Vagina (tissue), 2 donors: ENCODE results near the gene CDCA8. TPM values are rescaled to one million over a fixed set of nuclear protein-coding genes. Genes with fewer than 3 reads are reported as not detected.

Experiments
- DNase-seq, 2 donors: peaks; one replicate each; pipeline ENCODE4 v3.0.0-alpha.2; 2017; ENCODE audit errors: extremely low spot score in 2 of 2
- H3K27ac ChIP-seq: fragments of 200-600 bp; sonication (generic); one replicate; pipeline ENCODE4 v1.5.1; 2019
- H3K27me3 ChIP-seq: fragments of 200-600 bp; sonication (generic); one replicate; pipeline ENCODE4 v1.5.1; 2019
- H3K36me3 ChIP-seq, 2 donors: fragments of 200-600 bp; sonication (generic); one replicate each; pipeline ENCODE4 v1.5.1; 2017 to 2019
- H3K4me1 ChIP-seq: fragments of 200-600 bp; sonication (generic); one replicate; pipeline ENCODE4 v1.5.1; 2019
- H3K4me3 ChIP-seq, 2 donors: fragments of 200-600 bp; sonication (generic); 1 replicate in 1 of 2; 2 replicates in 1 of 2; pipeline ENCODE4 v1.5.1; 2016 to 2019
- H3K9me3 ChIP-seq: fragments of 200-600 bp; sonication (generic); one replicate; pipeline ENCODE4 v1.5.1; 2019
- POLR2A ChIP-seq, 2 donors: fragments of 450-650 bp; IDR thresholded peaks; one replicate each; pipeline ENCODE4 v1.6.1; 2017; ENCODE audit warnings: antibody characterized with exemption in 2 of 2, mild to moderate bottlenecking in 2 of 2, moderate library complexity in 2 of 2
- POLR2AphosphoS5 ChIP-seq, 2 donors: sonication (generic); formaldehyde crosslinking; IDR thresholded peaks; one replicate each; pipeline ENCODE4 v1.9.0; 2017; ENCODE audit warnings: antibody characterized with exemption in 2 of 2, mild to moderate bottlenecking in 2 of 2, low read depth in 1 of 2; ENCODE audit not compliant: insufficient read depth in 1 of 2
- intact Hi-C: fragments of 100-400 bp; cut with DNase I; formaldehyde crosslinking; loops from one replicate; pipeline ENCODE4 v1.15.1; 2023
- total RNA-seq: library from RNA; depleted of rRNA; stranded (reverse); fragments of >200 nt; gene quantifications from one replicate; pipeline ENCODE4 v1.2.3, GENCODE V29; 2016
- TF ChIP-seq, protein P1 (sequence below), 3 experiments: fragments of 450-650 bp in 2 of 3; fragments of 200-600 bp in 1 of 3; sonication (generic) in 1 of 3; IDR thresholded peaks; one replicate each; pipeline ENCODE4 v1.5.1; 2017 to 2019; ENCODE audit warnings: antibody characterized with exemption in 3 of 3, mild to moderate bottlenecking in 2 of 3, moderate library complexity in 2 of 3

The CDCA8 gene
- total RNA-seq, 1 donor from 2014 or later: 2.2 TPM

DNA sequence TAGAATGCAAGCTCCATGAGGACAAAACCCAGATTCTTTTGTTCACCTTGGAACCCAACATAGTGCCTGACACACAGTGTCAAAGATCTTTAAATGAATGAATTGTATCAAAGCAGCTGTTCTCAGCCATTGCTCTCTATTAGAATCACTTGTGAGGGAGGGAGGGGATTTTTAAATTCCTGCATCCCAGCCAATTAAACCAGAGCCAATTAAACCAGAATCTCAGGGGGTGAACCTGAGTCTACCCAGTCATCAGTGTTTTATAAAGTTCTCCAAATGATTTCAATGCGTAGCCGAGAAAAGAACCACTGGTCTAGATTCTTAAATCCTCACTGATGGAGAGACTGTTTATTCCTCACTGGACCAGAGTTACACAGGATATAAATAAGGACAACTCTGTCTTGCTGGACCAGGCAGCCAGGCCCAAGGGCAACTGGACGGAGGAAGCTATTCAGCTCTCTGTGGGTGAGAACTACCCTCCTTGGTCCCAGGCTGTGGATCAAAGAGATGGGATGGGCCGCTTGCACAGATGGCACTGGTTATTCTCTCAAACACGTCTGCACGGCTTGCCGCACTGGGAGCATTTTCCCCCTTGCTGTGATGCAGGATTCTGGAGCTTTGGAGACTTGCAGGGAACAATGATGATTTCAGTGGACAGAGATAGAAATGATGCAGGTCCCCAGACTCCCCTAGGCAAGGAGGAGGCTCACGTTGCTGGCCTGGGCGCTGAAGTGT lies 20.0 kb upstream of the CDCA8 start:
- Histone ChIP-seq H3K4me3 (no peak overlapping the region), H3K27me3 (no peaks in the 10 kb centered on the region), H3K9me3 (no peaks in the 10 kb centered on the region), H3K4me1 (peaks cover 16% of the 10 kb centered on the region), H3K36me3 (no peaks in the 10 kb centered on the region), H3K27ac (no peak overlapping the region)
- intact Hi-C loops: no loop called here
- DNase-seq: no peak
- no peak for TF ChIP-seq POLR2A (IDR thresholded peaks at IDR 0.05)
- TF ChIP-seq POLR2AphosphoS5 (IDR thresholded peaks at IDR 0.05; ENCODE audit: insufficient read depth in 1 of 2, low read depth in 1 of 2): no peak
- TF ChIP-seq, protein P1, sequence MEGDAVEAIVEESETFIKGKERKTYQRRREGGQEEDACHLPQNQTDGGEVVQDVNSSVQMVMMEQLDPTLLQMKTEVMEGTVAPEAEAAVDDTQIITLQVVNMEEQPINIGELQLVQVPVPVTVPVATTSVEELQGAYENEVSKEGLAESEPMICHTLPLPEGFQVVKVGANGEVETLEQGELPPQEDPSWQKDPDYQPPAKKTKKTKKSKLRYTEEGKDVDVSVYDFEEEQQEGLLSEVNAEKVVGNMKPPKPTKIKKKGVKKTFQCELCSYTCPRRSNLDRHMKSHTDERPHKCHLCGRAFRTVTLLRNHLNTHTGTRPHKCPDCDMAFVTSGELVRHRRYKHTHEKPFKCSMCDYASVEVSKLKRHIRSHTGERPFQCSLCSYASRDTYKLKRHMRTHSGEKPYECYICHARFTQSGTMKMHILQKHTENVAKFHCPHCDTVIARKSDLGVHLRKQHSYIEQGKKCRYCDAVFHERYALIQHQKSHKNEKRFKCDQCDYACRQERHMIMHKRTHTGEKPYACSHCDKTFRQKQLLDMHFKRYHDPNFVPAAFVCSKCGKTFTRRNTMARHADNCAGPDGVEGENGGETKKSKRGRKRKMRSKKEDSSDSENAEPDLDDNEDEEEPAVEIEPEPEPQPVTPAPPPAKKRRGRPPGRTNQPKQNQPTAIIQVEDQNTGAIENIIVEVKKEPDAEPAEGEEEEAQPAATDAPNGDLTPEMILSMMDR (IDR thresholded peaks at IDR 0.05): no peak

DNA sequence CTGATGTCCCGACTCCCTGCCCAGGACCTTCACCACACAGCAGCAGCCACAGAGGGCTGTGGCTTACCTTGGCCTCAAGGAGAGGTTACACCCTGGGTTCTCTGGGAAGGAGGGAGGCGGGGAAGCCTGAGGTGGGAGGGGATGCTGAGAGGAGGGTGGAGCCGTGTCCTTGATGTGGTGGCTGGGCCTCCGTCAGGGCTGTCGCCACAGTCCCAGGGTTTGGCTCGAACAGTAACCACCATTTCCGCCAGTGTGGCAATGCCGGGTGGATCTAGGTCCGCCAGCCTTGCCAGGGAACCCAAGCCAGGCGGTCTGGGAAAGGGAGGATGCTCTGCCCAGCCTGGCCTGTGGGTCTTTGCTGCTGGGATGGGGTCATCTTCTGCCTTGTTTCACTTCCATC lies 18.4 kb upstream of the CDCA8 start:
- no peak for DNase-seq
- no peak for TF ChIP-seq POLR2A (IDR thresholded peaks at IDR 0.05)
- TF ChIP-seq POLR2AphosphoS5 (IDR thresholded peaks at IDR 0.05; ENCODE audit: insufficient read depth in 1 of 2, low read depth in 1 of 2): no peak
- TF ChIP-seq, protein P1 (IDR thresholded peaks at IDR 0.05): no peak
- intact Hi-C loops: no loop called here
- Histone ChIP-seq H3K9me3 (no peaks in the 10 kb centered on the region), H3K27ac (no peak overlapping the region), H3K36me3 (no peaks in the 10 kb centered on the region), H3K4me1 (peaks cover 20% of the 10 kb centered on the region), H3K27me3 (no peaks in the 10 kb centered on the region), H3K4me3 (no peak overlapping the region)

DNA sequence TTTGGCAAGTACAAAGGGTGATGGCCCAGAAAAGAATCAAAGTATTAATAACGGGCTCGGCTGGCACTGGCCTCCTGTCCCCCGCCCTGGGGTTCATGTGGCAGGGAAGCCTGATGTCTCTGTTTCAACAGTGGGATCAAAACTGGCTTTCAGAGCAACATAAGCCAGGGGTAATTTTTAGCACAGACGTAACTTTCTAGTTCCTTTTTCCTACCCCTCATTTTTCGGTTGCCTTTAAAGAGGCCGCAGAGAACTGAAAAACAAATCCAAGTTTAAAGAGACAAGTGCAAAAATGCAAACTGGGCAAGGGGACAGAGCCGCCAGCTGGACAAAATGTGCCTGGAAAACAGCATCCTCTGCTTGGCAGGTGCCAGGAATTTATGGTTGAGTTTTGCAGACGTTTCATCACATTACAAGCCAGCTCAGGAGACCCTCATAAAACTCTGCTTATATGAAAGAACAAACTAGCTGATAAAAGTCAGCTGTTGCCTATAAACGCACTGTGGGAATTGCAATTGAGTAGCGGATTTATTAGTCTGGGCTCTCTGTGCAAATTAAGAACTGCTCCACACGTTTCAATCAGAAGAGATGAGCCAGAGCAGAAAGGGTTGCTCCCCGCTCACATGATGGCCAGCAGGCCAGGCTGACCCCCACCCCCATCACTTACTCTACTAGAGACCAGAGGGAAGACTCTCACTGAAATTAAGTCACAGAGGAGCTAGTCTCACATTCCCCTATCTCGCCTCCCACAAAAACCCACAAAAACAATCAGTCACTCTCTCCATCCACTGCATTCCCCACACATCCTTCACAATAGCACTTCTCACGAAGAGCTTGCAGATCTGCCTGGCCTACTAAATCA lies 15.8 kb upstream of the CDCA8 start:
- TF ChIP-seq POLR2AphosphoS5 (IDR thresholded peaks at IDR 0.05; ENCODE audit: insufficient read depth in 1 of 2, low read depth in 1 of 2) (peak; percentile 53 to 58), POLR2A (IDR thresholded peaks at IDR 0.05) (no peak)
- TF ChIP-seq, protein P1 (IDR thresholded peaks at IDR 0.05): no peak
- H3K27ac ChIP-seq: peak overlapping the region; percentile 75
- H3K4me3 ChIP-seq: no peak overlapping the region
- H3K36me3 ChIP-seq: no peaks in the 10 kb centered on the region
- H3K9me3 ChIP-seq: no peaks in the 10 kb centered on the region
- H3K4me1 ChIP-seq: peaks cover 20% of the 10 kb centered on the region
- no peaks in the 10 kb centered on the region for H3K27me3 ChIP-seq
- peak in 1 of 2 donors; percentile 94 for DNase-seq
- intact Hi-C loops: no loop called here

DNA sequence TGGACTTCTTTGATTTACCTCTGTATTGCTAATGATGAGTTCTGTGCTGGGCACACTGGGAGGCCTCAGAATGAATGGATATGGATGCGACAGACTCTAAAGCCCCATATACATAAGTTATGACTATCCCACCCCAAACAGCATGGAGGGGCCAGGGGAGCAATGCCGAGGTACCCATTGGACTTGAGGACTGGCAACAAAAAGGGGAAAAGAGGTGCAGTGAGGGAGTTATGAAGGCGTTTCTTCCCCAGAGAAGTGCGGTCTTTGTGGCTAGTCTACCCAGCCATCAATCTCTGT lies 15.2 kb upstream of the CDCA8 start:
- intact Hi-C loops: no loop called here
- Histone ChIP-seq H3K27me3 (no peaks in the 10 kb centered on the region), H3K9me3 (no peaks in the 10 kb centered on the region), H3K4me3 (no peak overlapping the region), H3K27ac (no peak overlapping the region), H3K36me3 (no peaks in the 10 kb centered on the region), H3K4me1 (peaks cover 20% of the 10 kb centered on the region)
- TF ChIP-seq POLR2AphosphoS5 (IDR thresholded peaks at IDR 0.05; ENCODE audit: insufficient read depth in 1 of 2, low read depth in 1 of 2) (no peak), POLR2A (IDR thresholded peaks at IDR 0.05) (no peak)
- TF ChIP-seq, protein P1 (IDR thresholded peaks at IDR 0.05): no peak
- DNase-seq: no peak

DNA sequence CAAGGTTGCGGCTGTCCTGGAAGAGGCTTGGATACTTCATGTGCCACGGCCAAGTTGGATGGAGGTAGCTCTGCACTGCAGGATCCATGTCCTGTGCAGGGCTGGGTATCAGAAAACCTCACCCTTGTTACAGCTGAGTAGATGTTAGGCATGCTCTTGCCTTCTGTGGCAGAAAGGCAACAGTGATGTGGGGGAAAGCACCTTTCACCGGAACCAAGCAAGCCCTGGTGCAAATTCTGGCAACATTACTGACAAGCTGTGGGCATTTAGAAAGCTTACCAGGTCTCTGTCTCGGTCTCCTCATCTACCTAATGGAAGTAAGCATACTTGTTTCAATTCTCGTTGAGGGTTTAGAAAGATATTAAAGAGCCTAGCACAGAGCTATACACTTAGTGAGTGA lies 14.5 kb upstream of the CDCA8 start:
- intact Hi-C loops: no loop called here

More for the DNA sequence above, 14.5 kb upstream of the CDCA8 start:
- no peak for DNase-seq
- H3K27me3 ChIP-seq: no peaks in the 10 kb centered on the region
- peaks cover 20% of the 10 kb centered on the region for H3K4me1 ChIP-seq
- H3K27ac ChIP-seq: no peak overlapping the region
- no peak overlapping the region for H3K4me3 ChIP-seq
- H3K9me3 ChIP-seq: no peaks in the 10 kb centered on the region
- peaks cover 0 to 2% of the 10 kb centered on the region in 2 donors for H3K36me3 ChIP-seq
- TF ChIP-seq POLR2A (IDR thresholded peaks at IDR 0.05) (no peak), POLR2AphosphoS5 (IDR thresholded peaks at IDR 0.05; ENCODE audit: insufficient read depth in 1 of 2, low read depth in 1 of 2) (no peak)
- TF ChIP-seq, protein P1 (IDR thresholded peaks at IDR 0.05): no peak
